GM12892 (cell line): ENCODE measurements around the gene RANBP10.
"Not testable (repeated sequence)": the region's sequence is repeated elsewhere in the genome, so short reads cannot be mapped to it uniquely, and the experiment has no call there.

ENCODE experiments used
- DNase-seq: peaks from one replicate; pipeline ENCODE4 v3.0.0; 2011; ENCODE audit not compliant: insufficient read length
- FAIRE-seq: peaks from 2 replicates; lab custom pipeline; 2011; peaks lifted over from hg19 to GRCh38; lab: Jason Lieb, UNC
- POLR2A ChIP-seq: IDR thresholded peaks from 2 replicates; pipeline ENCODE4 v1.6.1; 2011; ENCODE audit warnings: low read depth, low read length, control low read depth
- POLR2AphosphoS5 ChIP-seq: IDR thresholded peaks from 2 replicates; pipeline ENCODE4 v1.6.1; 2011; ENCODE audit warnings: low read depth, low read length, control low read depth
- TAF1 ChIP-seq: IDR thresholded peaks from 2 replicates; pipeline ENCODE4 v1.6.1; 2011; ENCODE audit warnings: low read depth, mild to moderate bottlenecking, control low read depth, low read length, borderline replicate concordance

RANBP10 gene

GRCh38 chr16:67842509-67843342 lies 36.4 kb upstream of the RANBP10 start:
- DNase-seq (peak; percentile 54), FAIRE-seq (peak; percentile 83)
- TF ChIP-seq POLR2A (0 out of 2 replicates have a peak, but pooled peaks have one; percentile 17), TAF1 (0 out of 2 replicates have a peak, but pooled peaks have one; percentile 23), POLR2AphosphoS5 (no peak)

- DNase-seq (peak; percentile 94), FAIRE-seq (peak; percentile 93)
- TF ChIP-seq POLR2A (no peak), POLR2AphosphoS5 (no peak), TAF1 (no peak)
Measured at GRCh38 chr16:67841816-67842508, 35.6 kb upstream of the RANBP10 start, which contains the start of gene THAP11. Gene THAP11, plus strand, starts transcription at chr16:67842320. Its CDS starts 235 bp downstream, at chr16:67842555.

GRCh38 chr16:67841198-67841815 lies 34.9 kb upstream of the RANBP10 start:
- TF ChIP-seq POLR2AphosphoS5 (no peak), POLR2A (no peak), TAF1 (no peak)
- DNase-seq (no peak), FAIRE-seq (no peak)

DNA sequence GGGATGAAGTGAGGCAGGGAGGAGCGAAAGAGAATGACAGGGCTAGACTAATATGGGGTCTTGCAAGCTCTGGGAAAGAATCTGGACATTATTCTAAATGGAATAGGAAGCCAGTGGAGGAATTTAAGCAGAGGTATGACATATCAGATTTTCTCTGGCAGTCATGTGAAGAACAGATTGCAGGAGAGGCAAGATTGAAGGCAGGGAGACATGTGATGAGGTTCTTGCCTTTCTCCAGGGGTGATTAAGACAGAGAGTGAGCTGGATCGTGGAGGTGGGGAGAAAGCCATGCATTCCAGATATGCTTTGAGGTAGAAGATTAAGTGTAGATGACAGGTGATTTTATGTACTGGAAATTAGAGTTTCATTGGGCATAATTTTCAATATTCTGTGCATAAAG lies 31.5 kb upstream of the RANBP10 start:
- DNase-seq, result no peak
- FAIRE-seq, result no peak
- TF ChIP-seq POLR2AphosphoS5, result no peak
- no peak for TF ChIP-seq POLR2A
- TF ChIP-seq TAF1, result no peak

- not testable (repeated sequence) for FAIRE-seq
Measured at GRCh38 chr16:67837190-67837589, 30.8 kb upstream of the RANBP10 start.

GRCh38 chr16:67834242-67834614 lies 27.9 kb upstream of the RANBP10 start:
- DNase-seq, result no peak
- no peak for FAIRE-seq
- TF ChIP-seq POLR2A (no peak), TAF1 (no peak), POLR2AphosphoS5 (no peak)

More at GRCh38 chr16:67837190-67837589, 30.8 kb upstream of the RANBP10 start:
- DNase-seq, result not testable (repeated sequence)

DNA sequence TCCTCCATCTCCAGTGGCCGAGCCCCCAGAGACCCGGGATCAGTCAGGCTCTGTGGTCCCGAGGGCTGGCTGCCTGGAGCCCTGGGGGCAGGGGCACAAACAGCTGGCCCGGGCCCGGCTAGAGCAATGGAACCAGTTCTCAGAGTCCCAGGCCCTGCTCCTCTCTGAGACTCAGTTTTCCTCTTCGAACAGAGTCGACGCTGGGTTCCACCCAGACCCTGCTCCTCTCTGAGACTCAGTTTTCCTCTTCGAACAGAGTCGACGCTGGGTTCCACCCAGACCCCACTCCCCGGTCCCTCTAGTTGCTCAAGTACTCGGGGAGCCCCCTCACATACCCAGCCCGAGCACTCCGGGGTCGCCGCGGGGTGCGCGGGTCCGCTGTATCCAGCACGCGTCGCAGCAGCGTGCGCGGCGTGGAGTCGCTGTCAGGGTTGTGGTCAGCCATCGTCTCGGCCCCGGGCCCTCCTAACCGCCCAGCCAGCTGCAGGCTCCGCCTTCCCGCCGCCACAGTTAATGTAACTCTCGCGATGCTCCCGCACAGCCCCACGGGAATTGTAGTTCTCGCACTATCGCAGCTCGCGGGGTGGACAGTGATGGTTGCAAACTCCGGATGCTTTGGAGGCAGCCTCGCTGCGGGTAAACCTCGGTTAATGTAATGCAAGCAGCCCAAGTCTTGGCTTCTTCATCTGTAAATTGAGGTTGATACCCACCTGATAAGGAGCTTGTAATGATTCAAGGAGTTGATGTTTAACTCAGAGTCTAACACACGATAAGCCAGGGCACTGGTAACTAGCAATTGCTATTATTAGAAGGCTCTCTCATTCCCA lies 27.3 kb upstream of the RANBP10 start:
- TF ChIP-seq POLR2A (peak; percentile 94), POLR2AphosphoS5 (peak; percentile 85), TAF1 (peak; percentile 98)
- DNase-seq (peak; percentile 99), FAIRE-seq (peak; percentile 97)

GRCh38 chr16:67833030-67833414 lies 26.7 kb upstream of the RANBP10 start:
- DNase-seq (no peak), FAIRE-seq (no peak)
- TF ChIP-seq TAF1 (no peak), POLR2A (no peak), POLR2AphosphoS5 (no peak)

DNA sequence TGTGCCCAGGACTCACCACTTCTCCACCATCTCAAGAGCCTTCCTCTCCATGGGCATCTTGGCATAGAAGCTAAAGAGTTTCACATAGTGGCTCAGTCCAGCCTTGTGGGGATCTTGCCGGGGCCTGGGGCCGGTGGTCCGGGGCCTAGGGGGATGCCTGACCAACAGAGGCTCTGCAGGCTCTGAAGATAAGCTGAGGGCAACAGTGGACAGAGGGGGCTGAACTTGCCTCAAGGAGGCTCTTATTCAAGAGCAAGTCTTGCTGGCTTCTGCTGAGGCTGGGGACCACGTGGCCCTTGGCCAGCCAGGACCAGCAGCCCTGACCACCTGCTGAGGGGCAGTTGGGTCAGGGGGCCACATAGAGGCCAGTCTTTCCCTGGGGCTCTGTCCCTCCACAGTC lies 22.3 kb upstream of the RANBP10 start:
- no peak for FAIRE-seq
- TF ChIP-seq POLR2A (no peak), POLR2AphosphoS5 (no peak), TAF1 (no peak)
- DNase-seq, result no peak

GRCh38 chr16:67825906-67826305 lies 19.5 kb upstream of the RANBP10 start:
- no peak for DNase-seq
- no peak for TF ChIP-seq TAF1
- no peak for TF ChIP-seq POLR2A
- no peak for TF ChIP-seq POLR2AphosphoS5
- FAIRE-seq, result no peak
